Mammary epithelial cell (primary cell): ENCODE data around the gene PRIMA1.

ENCODE experiments used
- EZH2 ChIP-seq: IDR thresholded peaks from 2 replicates; pipeline ENCODE4 v1.6.1; 2012; ENCODE audit warnings: low read length, inconsistent platforms, borderline replicate concordance
- TF ChIP-seq, protein P1 (sequence below), 2 donors: IDR thresholded peaks in 1 of 2; conservative IDR thresholded peaks in 1 of 2; 2 replicates each; pipeline ENCODE4 v1.5.1; 2011 to 2012; ENCODE audit warnings: inconsistent platforms in 2 of 2, low read length in 2 of 2, mild to moderate bottlenecking in 2 of 2, control low read depth in 1 of 2, low read depth in 1 of 2; ENCODE audit not compliant: insufficient read depth in 1 of 2; ENCODE audit errors: extremely low read depth in 1 of 2

DNA sequence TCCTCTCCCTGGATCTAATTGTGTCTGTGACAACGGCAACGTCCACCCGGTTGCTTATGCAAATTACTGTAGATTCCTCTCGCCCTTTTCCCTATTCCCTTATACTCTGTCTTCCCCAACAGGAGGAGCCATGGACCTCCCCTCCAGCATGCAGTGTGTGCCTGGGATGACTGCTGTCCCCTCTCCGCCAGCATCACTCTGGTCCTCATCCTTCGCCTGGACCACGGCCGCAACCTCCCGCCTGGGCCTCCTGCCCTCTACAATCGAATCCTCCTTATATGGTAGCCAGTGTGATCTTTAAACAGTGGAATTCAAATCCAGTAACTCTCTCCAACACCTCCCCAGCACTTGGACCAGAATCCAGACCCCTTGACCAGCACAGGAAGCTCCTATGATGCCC lies 30.6 kb upstream of the PRIMA1 start:
- TF ChIP-seq, protein P1, sequence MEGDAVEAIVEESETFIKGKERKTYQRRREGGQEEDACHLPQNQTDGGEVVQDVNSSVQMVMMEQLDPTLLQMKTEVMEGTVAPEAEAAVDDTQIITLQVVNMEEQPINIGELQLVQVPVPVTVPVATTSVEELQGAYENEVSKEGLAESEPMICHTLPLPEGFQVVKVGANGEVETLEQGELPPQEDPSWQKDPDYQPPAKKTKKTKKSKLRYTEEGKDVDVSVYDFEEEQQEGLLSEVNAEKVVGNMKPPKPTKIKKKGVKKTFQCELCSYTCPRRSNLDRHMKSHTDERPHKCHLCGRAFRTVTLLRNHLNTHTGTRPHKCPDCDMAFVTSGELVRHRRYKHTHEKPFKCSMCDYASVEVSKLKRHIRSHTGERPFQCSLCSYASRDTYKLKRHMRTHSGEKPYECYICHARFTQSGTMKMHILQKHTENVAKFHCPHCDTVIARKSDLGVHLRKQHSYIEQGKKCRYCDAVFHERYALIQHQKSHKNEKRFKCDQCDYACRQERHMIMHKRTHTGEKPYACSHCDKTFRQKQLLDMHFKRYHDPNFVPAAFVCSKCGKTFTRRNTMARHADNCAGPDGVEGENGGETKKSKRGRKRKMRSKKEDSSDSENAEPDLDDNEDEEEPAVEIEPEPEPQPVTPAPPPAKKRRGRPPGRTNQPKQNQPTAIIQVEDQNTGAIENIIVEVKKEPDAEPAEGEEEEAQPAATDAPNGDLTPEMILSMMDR (conservative IDR thresholded peaks at IDR 0.05 in 1 of 2, IDR thresholded peaks at IDR 0.05 in 1 of 2; ENCODE audit: extremely low read depth in 1 of 2, insufficient read depth in 1 of 2, low read depth in 1 of 2, low read length in 2 of 2) = no peak
- TF ChIP-seq EZH2 = no peak
